Large intestine (tissue), 3 donors: Measurements from ENCODE around the gene ARHGAP26. TPM values are rescaled to one million over a fixed set of nuclear protein-coding genes. Genes with fewer than 3 reads are reported as not detected.
A peak's percentile ranks its signal among the peaks of the same experiment; 100 is the strongest.

Source experiments
- DNase-seq, 2 donors: peaks; one replicate each; pipeline versions ENCODE4 v3.0.0 to v3.0.0-alpha.2; 2013
- H3K27ac ChIP-seq: one replicate; pipeline ENCODE4 v1.5.1; 2013; ENCODE audit warnings: low read length
- H3K27me3 ChIP-seq: 2 replicates; pipeline ENCODE4 v1.6.1; 2013; ENCODE audit warnings: low read length; ENCODE audit not compliant: control insufficient read depth, insufficient read depth
- H3K36me3 ChIP-seq: 2 replicates; pipeline ENCODE4 v1.6.1; 2013; ENCODE audit warnings: low read length; ENCODE audit not compliant: control insufficient read depth, insufficient read depth
- H3K4me1 ChIP-seq: one replicate; pipeline ENCODE4 v1.6.1; 2013; ENCODE audit warnings: low read length; ENCODE audit not compliant: control insufficient read depth, insufficient read depth
- H3K4me3 ChIP-seq: one replicate; pipeline ENCODE4 v1.5.1; 2013; ENCODE audit warnings: low read length
- H3K9me3 ChIP-seq: one replicate; pipeline ENCODE4 v1.6.1; 2013; ENCODE audit warnings: mild to moderate bottlenecking, low read depth, low read length, moderate library complexity; ENCODE audit not compliant: control insufficient read depth
- WGBS: methylation state at CpG from one replicate; pipeline ENCODE4 v1.1.5; 2013; ENCODE audit warnings: low lambda C conversion rate; ENCODE audit not compliant: insufficient coverage; 5-methylcytosine and 5-hydroxymethylcytosine counted together
- polyA plus RNA-seq: library from polyadenylated mRNA; unstranded; fragments of 120-200 nt; gene quantifications from one replicate; pipeline ENCODE4 v1.2.1, GENCODE V29; 2013

The ARHGAP26 gene
- polyA plus RNA-seq, 1 donor = 31.8 TPM

DNA sequence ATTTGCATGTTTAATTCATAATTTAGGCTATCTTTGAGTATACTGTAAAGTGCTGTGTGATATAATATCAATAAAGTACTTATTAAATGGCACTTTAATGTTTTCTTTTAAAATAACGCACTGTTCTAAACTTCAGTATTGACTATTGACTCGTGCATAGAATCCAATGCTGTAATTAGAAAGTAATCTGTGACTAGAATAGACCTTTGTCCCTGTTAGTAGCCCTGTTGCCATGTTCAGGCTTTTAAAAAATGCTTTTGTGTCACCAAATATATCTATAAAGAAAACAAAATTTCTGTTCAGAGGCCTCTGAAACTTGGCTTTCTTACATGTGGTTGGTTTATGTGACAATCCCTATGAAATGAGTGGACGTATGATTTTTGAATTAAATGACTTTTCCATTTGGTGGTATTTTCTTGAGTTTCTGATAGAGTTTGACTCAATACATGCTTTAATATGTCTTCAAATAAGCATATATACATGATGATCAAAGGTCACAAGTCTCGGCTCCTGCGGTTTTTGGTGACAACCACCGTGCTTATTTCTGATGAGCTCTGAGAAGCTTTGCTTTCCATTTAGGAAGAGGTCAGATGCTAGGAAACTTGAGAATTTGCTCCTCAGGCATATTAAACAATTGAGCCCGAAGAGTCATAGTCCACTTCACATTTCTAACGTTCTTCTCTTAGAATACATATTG, 458.6 kb downstream of the ARHGAP26 start:
- no peaks in the 10 kb centered on the region for H3K4me1 ChIP-seq
- no peaks in the 10 kb centered on the region for H3K27me3 ChIP-seq
- no peak overlapping the region for H3K4me3 ChIP-seq
- H3K9me3 ChIP-seq = no peaks in the 10 kb centered on the region
- DNase-seq = no peak
- no peaks in the 10 kb centered on the region for H3K36me3 ChIP-seq
- WGBS = 74% methylated on average over 3 of the region's 8 CpGs
- H3K27ac ChIP-seq = no peak overlapping the region

DNA sequence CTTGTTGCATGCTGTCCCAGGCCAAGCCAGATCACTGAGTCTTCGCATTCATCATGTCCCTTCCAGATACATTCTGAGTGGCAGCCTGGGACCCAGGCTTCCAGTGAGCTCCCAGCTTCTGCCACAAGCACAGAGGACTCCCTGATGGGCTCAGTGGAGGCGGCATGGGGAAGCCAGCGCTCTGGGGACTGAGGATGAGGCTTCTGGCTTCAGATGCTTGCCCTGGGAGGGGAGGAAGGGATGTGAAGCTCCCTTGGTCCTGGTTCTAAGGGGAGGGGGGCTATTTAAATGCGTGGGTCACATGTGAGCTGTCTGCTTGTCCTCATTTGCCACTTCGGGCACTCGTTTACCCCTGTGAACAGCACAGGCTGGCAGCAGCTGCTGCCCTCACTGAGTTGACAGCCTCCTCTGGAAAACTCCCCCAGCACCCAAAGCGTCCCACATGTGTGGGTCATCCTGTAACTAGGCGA, 459.3 kb downstream of the ARHGAP26 start:
- no CpG with 5 or more reads among the region's 8 CpGs for WGBS
- Histone ChIP-seq H3K4me3 (no peak overlapping the region), H3K27ac (no peak overlapping the region), H3K4me1 (no peaks in the 10 kb centered on the region), H3K9me3 (no peaks in the 10 kb centered on the region), H3K27me3 (no peaks in the 10 kb centered on the region), H3K36me3 (no peaks in the 10 kb centered on the region)
- no peak for DNase-seq

DNA sequence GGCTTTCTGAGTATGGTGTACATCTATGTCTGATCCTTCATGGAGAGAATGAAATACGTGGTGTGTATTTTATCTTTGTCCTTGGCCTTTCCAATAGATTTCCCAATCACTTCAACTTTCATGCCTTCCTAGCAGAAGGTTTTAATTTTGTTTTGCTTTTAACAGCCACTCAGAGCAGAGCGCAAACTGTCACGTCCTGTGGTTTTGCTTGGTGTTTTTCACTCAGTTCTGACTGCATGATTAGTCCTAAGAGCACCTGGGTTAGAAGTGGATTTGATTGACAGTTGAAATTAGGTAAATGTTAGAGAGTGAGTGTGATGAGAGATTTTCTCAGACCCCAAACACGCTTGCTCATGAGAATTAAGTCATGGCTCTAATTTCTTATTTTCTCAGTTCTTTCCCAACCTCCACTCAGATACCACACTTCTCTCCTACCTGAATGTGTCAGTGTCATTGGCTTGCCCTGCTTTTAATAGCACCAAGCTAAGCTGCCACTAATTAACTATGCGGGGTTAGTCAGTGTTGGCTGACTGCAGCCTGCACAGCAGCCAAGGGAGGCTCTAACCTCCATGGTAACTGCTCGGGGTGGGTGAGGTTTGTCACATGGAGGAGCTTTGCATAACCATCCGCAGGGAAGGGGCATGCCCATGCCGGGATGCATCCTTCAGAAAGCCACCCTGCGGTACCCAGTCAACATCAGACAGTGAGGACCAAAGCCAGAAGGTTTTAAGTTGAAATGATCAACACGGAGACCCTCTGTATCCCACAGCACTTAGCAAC, 459.9 kb downstream of the ARHGAP26 start:
- Histone ChIP-seq H3K4me1 (no peaks in the 10 kb centered on the region), H3K27ac (no peak overlapping the region), H3K4me3 (no peak overlapping the region), H3K9me3 (no peaks in the 10 kb centered on the region), H3K36me3 (no peaks in the 10 kb centered on the region), H3K27me3 (no peaks in the 10 kb centered on the region)
- WGBS = no CpG with 5 or more reads among the region's 10 CpGs
- DNase-seq = peak in 1 of 2 donors; percentile 22

DNA sequence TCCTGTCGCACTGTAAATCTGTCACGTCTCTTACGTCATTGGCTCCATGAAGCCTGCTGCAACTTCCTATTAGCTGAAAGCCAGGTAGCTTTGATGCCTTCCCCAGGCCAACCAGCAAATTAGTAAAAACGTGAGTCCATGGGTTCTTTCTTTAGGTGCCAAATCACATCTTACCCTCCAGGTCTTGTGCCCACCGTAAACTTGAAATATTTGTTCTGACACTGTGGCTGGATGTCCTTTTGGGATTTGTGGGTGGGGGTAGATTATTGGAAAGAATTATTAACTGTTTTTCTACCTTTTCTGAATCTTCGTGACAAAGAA, 460.5 kb downstream of the ARHGAP26 start:
- no peaks in the 10 kb centered on the region for H3K36me3 ChIP-seq
- no peak overlapping the region for H3K27ac ChIP-seq
- no peaks in the 10 kb centered on the region for H3K27me3 ChIP-seq
- no CpG with 5 or more reads among the region's 6 CpGs for WGBS
- no peak for DNase-seq
- H3K4me1 ChIP-seq = no peaks in the 10 kb centered on the region
- H3K4me3 ChIP-seq = no peak overlapping the region
- no peaks in the 10 kb centered on the region for H3K9me3 ChIP-seq

DNA sequence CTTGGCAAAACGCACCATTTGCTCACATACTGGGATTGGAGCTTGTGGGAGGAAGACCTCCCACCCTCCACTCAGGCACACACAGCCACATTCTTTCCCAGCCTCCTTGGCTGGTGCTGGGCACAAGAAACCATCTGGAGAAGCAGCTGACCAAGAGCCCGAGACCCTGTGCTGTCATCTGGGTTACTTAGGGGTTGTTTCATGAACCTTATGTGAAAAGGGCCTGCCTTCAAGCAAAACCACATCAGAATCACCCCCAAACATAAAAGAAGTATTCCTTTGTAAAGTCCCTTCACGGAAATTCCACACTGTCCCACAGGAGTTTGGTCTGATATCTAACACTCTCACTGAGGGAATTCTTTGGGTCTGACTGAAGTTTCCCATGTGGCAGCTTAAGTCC, 461.2 kb downstream of the ARHGAP26 start:
- no peaks in the 10 kb centered on the region for H3K9me3 ChIP-seq
- no peaks in the 10 kb centered on the region for H3K36me3 ChIP-seq
- WGBS = no CpG with 5 or more reads among the region's 3 CpGs
- H3K4me1 ChIP-seq = no peaks in the 10 kb centered on the region
- H3K4me3 ChIP-seq = no peak overlapping the region
- no peak overlapping the region for H3K27ac ChIP-seq
- DNase-seq = no peak
- no peaks in the 10 kb centered on the region for H3K27me3 ChIP-seq

DNA sequence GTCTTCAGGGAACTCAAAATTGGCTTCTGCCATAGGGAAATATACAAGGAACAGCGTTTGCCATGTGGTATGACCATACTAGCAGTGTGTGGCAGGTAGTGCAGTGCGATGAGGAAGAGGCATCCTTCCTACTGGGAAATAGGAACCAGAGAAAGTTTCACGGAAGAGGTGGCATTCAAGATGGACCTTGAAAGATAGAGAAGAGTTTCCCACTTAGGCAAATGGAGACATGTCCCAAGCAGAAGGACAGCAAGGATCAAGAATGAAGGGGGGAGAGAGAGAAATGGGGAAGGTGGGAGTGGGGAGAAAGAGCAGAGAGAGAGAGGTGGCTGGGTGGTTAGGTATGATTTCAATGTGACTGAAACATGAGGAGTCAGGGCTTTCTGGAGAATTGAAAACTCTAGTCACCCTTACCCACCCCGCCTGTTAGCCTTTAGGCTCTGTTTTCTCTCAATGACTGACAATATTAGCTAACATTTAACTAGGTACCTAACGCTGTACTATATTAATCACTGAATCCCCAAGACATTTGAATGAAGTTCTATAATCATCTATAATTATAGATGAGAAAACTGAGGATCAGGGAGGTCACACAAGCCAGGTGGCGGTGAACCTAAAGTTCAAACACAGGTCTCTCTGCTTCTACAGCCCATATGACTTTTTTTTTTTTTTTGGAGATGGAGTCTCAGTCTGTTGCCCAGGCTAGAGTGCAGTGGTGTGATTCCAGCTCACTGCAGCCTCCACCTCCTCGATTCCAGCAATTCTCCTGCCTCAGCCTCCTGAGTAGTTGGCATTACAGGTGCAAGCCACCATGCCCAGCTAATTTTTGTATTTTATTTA, 462.0 kb downstream of the ARHGAP26 start:
- no peaks in the 10 kb centered on the region for H3K4me1 ChIP-seq
- H3K36me3 ChIP-seq = no peaks in the 10 kb centered on the region
- DNase-seq = no peak
- no peaks in the 10 kb centered on the region for H3K9me3 ChIP-seq
- no peak overlapping the region for H3K4me3 ChIP-seq
- no peak overlapping the region for H3K27ac ChIP-seq
- WGBS = 100% methylated on average over 1 of the region's 7 CpGs
- no peaks in the 10 kb centered on the region for H3K27me3 ChIP-seq

DNA sequence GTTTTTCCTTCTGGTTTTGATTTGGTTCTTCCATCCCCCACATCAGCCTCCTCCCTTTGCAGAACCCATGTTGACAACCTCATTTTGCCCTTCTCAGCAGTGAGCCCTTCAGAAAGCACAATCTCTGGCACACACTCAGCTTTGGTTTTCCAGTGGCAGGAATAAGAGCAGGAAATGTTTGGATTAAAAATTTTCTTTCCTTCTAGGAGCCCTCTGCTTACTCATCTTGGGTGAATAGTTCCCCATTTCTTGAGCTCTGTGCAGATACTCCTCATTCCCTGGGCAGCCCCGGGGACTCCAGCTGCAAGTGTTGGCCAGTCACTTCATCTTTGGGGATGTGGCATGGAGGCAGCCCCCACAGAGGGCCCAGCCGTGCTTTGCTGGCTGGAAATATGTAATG, 462.9 kb downstream of the ARHGAP26 start:
- H3K36me3 ChIP-seq = no peaks in the 10 kb centered on the region
- WGBS = no CpG with 5 or more reads among the region's 2 CpGs
- no peak overlapping the region for H3K4me3 ChIP-seq
- no peak for DNase-seq
- H3K9me3 ChIP-seq = no peaks in the 10 kb centered on the region
- H3K27me3 ChIP-seq = no peaks in the 10 kb centered on the region
- no peak overlapping the region for H3K27ac ChIP-seq
- no peaks in the 10 kb centered on the region for H3K4me1 ChIP-seq

DNA sequence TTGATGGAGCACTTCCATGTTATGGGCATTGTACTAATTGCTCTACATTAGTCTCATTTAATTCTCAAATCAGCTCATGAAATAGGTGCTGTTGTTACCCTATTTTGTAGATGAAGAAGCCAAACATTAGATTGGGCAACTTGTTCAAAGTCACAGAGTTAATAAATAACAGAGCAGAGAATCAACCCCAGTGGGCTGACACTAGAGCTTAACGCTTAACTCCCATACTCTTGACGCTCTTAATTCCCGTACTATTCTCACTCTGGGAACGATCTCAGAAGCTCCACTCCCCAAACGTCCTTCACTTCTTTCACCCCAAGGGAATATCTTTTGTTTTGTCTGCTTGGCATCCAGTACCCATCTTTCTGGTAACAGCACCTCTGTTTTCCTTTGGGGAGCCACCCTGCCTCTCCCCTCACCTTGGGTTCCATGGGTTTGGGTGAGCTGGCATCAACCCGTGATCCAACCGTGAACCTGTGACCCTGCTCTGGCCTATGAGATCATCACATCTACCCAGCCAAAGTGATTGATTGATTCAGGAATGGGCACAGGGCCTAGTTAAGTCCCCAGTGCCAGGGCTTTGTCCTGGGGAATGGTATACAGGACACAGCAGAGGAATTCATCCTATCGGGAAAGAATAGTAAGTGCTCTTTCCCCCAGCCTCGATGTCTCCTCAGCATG, 464.1 kb downstream of the ARHGAP26 start:
- no peaks in the 10 kb centered on the region for H3K4me1 ChIP-seq
- H3K36me3 ChIP-seq = no peaks in the 10 kb centered on the region
- no peaks in the 10 kb centered on the region for H3K27me3 ChIP-seq
- 42% methylated on average over 2 of the region's 9 CpGs for WGBS
- peak in 1 of 2 donors; percentile 39 for DNase-seq
- H3K27ac ChIP-seq = no peak overlapping the region
- no peak overlapping the region for H3K4me3 ChIP-seq
- H3K9me3 ChIP-seq = no peaks in the 10 kb centered on the region

DNA sequence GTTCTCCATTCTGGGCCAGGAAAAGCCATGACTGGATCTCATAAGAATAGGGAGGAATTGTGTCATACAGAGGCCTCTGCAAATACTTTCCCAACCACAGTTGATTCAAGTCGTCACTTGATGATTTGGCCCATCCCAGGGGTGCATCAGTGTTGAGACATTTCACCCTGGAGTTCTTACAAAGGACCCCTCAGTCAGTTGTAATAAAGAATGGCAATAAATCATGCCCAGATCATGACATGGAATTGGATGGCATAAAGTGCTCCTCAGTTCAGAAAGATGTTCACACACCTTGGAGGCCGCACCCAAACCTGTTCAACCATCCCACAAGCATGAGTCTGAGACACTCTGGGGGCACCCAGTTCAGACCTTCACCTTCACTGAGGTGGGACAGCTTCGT, 465.2 kb downstream of the ARHGAP26 start:
- no peaks in the 10 kb centered on the region for H3K36me3 ChIP-seq
- no peaks in the 10 kb centered on the region for H3K9me3 ChIP-seq
- no peak overlapping the region for H3K27ac ChIP-seq
- no peak overlapping the region for H3K4me3 ChIP-seq
- no peaks in the 10 kb centered on the region for H3K27me3 ChIP-seq
- no peak for DNase-seq
- WGBS = no CpG with 5 or more reads among the region's 3 CpGs
- H3K4me1 ChIP-seq = no peaks in the 10 kb centered on the region

DNA sequence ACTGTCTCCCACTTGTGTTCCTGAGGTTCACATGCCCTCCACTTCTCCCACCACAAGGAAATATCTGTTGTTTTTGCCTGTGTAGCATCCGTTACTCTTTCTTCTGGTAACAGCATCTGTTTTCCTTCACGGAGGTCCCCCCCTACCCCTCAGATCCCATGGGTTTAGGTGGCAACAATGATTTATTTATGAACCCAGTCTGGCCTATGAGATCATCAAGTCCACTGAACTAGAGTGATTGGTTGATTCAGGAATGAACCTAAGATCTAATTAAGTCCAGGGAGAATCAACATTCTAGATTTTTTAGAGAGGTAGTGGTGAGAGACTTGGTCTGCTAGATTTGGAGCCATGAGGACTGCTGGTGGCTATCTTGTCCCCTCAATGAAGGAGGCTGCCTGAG, 466.5 kb downstream of the ARHGAP26 start:
- Histone ChIP-seq H3K27me3 (no peaks in the 10 kb centered on the region), H3K4me1 (no peaks in the 10 kb centered on the region), H3K27ac (no peak overlapping the region), H3K36me3 (no peaks in the 10 kb centered on the region), H3K9me3 (no peaks in the 10 kb centered on the region), H3K4me3 (no peak overlapping the region)
- DNase-seq = no peak
- WGBS = no CpG with 5 or more reads among the region's 2 CpGs
